ENCODE measurements around the gene SPON1. TPM values are rescaled to one million over a fixed set of nuclear protein-coding genes. Genes with fewer than 3 reads are reported as not detected.
A peak's percentile ranks its signal among the peaks of the same experiment; 100 is the strongest.

Gene SPON1
- total RNA-seq, 1 donor from 2014 or later: 22.4 TPM

DNA sequence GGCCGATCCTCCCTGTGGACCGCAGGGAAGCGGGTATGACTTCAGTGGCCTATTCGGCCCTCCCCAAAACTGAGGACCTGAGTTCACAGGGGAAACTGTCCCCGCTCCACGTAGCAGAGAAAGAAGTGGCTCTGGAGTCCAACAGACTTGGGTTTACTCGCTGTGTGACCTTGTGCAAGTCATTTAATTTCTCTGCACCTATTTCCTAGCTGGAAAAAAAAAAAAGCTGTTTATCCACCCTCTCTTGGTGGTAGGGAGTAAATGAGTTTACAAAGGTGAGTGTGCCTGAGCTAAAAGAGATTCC lies 2.2 kb downstream of the SPON1 start:
- TF ChIP-seq, protein P1, sequence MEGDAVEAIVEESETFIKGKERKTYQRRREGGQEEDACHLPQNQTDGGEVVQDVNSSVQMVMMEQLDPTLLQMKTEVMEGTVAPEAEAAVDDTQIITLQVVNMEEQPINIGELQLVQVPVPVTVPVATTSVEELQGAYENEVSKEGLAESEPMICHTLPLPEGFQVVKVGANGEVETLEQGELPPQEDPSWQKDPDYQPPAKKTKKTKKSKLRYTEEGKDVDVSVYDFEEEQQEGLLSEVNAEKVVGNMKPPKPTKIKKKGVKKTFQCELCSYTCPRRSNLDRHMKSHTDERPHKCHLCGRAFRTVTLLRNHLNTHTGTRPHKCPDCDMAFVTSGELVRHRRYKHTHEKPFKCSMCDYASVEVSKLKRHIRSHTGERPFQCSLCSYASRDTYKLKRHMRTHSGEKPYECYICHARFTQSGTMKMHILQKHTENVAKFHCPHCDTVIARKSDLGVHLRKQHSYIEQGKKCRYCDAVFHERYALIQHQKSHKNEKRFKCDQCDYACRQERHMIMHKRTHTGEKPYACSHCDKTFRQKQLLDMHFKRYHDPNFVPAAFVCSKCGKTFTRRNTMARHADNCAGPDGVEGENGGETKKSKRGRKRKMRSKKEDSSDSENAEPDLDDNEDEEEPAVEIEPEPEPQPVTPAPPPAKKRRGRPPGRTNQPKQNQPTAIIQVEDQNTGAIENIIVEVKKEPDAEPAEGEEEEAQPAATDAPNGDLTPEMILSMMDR (conservative IDR thresholded peaks at IDR 0.05; ENCODE audit: low read depth, low read length): no peak
- no peak for DNase-seq (ENCODE audit: low read depth)
- H3K4me3 ChIP-seq (ENCODE audit: low read depth, low read length): peak overlapping the region; percentile 59

DNA sequence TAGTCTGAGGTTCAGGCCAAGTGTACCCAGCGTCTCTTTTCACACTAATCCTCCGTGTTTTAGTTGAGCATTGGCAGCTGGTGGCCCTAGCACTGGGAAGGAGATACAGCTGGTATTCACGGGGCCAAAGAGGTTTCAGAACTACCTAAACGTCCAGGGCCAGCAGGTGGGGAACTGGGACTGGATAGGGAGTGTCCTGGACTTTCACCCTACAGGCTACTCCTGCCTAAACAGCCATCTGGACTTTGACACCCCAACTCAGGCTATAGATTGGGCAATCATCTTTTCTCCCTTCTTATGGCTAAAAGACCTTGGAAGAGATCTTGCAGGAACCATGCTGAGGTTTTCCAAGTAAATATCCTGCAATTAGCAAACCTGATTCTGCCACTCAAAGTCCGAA lies 2.8 kb downstream of the SPON1 start:
- DNase-seq (ENCODE audit: low read depth): no peak
- TF ChIP-seq, protein P1 (conservative IDR thresholded peaks at IDR 0.05; ENCODE audit: low read depth, low read length): peak; percentile 15
- peak overlapping the region; percentile 59 for H3K4me3 ChIP-seq (ENCODE audit: low read depth, low read length)

DNA sequence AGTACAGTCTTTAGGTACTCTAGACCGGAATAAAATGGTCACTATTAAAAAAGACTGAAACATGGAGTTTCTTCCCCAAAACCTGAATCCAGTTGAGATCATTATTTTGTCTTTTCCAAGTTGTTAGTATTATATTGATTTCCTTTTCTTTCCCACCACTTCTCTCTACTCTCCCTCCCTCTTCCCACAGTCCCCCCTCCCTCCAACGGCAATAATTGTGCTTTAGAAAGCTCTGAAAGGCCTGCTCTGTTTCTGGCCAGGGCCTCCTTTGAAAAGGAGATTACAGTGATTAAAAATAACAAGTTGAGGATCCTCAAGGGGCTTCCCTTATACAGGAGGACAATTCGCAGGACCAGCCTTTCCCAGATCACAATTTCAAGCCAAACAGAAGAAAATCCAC lies 3.5 kb downstream of the SPON1 start:
- TF ChIP-seq, protein P1 (conservative IDR thresholded peaks at IDR 0.05; ENCODE audit: low read depth, low read length): no peak
- H3K4me3 ChIP-seq (ENCODE audit: low read depth, low read length): peak overlapping the region; percentile 59
- no peak for DNase-seq (ENCODE audit: low read depth)

DNA sequence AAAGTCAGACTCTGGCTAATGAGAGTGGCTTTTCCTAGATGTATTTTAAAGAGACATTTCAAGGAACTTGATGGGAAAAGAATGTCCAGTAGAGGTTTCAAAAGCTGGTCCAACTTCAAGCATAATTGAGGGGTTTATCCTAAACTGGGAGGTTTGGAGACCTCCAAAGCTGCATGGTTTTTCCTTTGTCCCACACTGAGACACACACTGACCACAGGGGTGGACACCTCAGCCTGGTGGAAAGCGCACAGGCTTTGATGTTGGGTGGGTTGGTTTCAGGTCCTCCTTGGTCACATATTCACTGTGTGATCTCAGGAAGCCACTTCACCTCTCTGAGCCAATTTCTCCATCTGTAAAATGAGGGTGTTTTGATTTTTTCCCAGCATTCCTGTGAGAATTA lies 4.0 kb downstream of the SPON1 start:
- H3K4me3 ChIP-seq (ENCODE audit: low read depth, low read length): no peak overlapping the region
- TF ChIP-seq, protein P1 (conservative IDR thresholded peaks at IDR 0.05; ENCODE audit: low read depth, low read length): no peak
- no peak for DNase-seq (ENCODE audit: low read depth)

DNA sequence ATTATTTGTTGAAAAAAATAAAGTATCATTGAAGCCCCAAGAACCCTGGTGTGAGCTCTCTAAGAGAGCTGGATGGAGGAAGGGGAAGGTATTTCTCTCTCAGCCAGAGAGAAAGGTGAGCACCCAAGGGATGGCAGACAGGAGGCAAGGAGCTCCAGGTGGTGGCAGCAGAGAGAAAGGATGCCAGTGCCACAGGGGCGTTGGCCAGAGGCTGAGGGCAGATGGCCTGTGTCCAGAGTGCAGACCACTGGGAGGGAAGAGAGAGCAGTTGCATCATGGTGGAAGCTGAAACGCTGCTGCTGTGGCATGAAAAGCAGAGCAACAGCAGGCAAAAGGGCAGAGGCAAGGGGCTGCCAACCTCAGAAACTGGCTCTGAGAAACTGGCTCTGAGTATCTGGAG lies 8.5 kb downstream of the SPON1 start:
- TF ChIP-seq, protein P1 (conservative IDR thresholded peaks at IDR 0.05; ENCODE audit: low read depth, low read length): peak; percentile 81
- no peak overlapping the region for H3K4me3 ChIP-seq (ENCODE audit: low read depth, low read length)
- DNase-seq (ENCODE audit: low read depth): no peak

DNA sequence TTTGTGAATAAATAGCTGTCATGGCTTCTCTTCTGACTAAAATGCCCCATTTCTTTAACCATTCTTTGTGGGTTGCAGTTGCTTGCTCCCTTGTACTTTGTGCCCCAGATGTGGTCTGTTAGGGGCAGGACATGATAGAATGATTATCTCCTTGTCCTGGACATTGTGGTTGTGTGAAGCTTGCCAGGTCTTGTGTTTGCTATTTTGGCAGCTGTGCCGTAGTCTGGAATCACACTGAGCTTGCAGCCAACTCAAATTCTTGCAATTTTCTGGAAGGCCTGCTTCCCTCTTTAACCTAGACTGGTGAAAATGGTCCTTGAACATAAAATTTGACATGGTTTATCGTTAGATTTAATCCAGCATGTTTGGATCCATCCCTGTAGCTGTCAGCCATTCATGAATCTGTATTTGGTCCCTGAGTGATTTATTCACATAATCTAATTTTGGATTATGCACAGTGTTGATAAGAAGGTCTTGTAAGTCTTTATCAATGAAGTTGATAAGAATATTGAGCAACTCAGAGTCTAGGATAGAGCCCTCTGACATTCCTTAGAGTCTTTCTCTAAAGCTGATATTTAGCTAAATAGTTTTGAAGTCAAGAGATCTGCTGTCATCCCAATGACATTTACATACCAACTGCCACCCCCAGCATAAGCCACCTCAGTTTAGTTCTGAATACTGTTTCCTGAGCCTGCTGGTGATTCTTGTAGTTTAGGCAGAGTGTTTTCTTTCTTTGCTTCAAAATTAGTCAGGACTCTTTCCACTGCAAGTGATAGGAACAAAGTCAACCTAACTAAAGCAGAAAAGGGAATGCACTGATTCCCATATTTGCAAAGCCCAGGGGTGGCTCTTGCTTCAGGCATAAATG lies 9.8 kb downstream of the SPON1 start:
- TF ChIP-seq, protein P1 (conservative IDR thresholded peaks at IDR 0.05; ENCODE audit: low read depth, low read length): no peak
- no peak overlapping the region for H3K4me3 ChIP-seq (ENCODE audit: low read depth, low read length)
- DNase-seq (ENCODE audit: low read depth): no peak

DNA sequence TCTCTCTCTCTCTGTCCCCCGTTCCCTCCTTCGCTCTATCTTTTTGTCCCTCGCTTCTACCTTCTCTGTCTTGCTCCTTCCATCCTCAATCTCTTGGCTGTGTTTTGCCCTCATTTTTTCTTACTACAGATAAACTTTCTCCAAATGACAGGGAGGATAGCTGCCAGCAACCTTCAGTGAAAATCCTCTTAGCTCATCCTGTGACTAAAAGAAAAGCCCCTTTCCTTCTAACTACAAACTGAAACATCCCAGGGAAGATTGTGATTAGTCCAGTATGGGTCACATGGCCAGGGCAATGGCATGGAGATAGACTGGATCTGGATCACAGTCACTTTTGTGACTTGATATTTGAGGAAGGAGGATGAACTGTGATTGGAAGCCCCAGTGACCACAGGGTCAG lies 10.4 kb downstream of the SPON1 start:
- no peak for DNase-seq (ENCODE audit: low read depth)
- no peak overlapping the region for H3K4me3 ChIP-seq (ENCODE audit: low read depth, low read length)

More for the DNA sequence above, 10.4 kb downstream of the SPON1 start:
- TF ChIP-seq, protein P1 (conservative IDR thresholded peaks at IDR 0.05; ENCODE audit: low read depth, low read length): no peak

Measured in epithelial cell of proximal tubule (primary cell).